IMR-90 (cell line): ENCODE results near the gene HIPK1. TPM values are rescaled to one million over a fixed set of nuclear protein-coding genes. Genes with fewer than 3 reads are reported as not detected.

Experiments
- ATAC-seq: fragments of 200-7000 bp; cut with Tn5 transposase; 2 replicates; pipeline ENCODE4 v1.9.1; 2020; ENCODE audit warnings: low read depth, mild to moderate bottlenecking, moderate library complexity
- BruUV-seq: library from RNA; stranded (reverse); fragments of 400-500 nt; replicated peaks from 2 replicates; lab custom pipeline; 2021; lab: Mats Ljungman, UMichigan
- CTCF ChIA-PET: fragments of 300-600 bp; formaldehyde crosslinking; extraction: SDS; loops from one replicate; lab custom pipeline; 2021; ENCODE audit warnings: antibody characterized with exemption; lab: Yijun Ruan, JAX
- POLR2A ChIA-PET: fragments of 300-600 bp; sonication (Branson Sonifier 250); formaldehyde crosslinking; loops from one replicate; lab custom pipeline; 2022; ENCODE audit warnings: antibody characterized with exemption; ENCODE audit not compliant: unreplicated experiment; lab: Charles Lee
- DNase-seq: peaks from one replicate; pipeline ENCODE4 v3.0.0; 2013
- H2AFZ ChIP-seq: replicated peaks from 2 replicates; pipeline ENCODE3; 2013; ENCODE audit warnings: low read length, mild to moderate bottlenecking; ENCODE audit not compliant: poor library complexity
- H2AK5ac ChIP-seq: 2 replicates; pipeline ENCODE4 v1.6.1; 2013; ENCODE audit warnings: low read depth, low read length, inconsistent platforms
- H2AK9ac ChIP-seq: replicated peaks from 2 replicates; pipeline ENCODE3; 2013; ENCODE audit warnings: mild to moderate bottlenecking, low read depth, low read length, moderate library complexity; ENCODE audit not compliant: poor library complexity
- H2BK120ac ChIP-seq: 2 replicates; pipeline ENCODE4 v1.6.1; 2013; ENCODE audit warnings: low read depth, low read length, inconsistent platforms
- H2BK15ac ChIP-seq: 3 replicates; pipeline ENCODE4 v1.6.1; 2013; ENCODE audit warnings: low read depth, low read length, inconsistent platforms
- H2BK20ac ChIP-seq: 2 replicates; pipeline ENCODE4 v1.6.1; 2013; ENCODE audit warnings: low read depth, mild to moderate bottlenecking, inconsistent platforms, low read length, moderate library complexity
- H2BK5ac ChIP-seq: 2 replicates; pipeline ENCODE4 v1.6.1; 2013; ENCODE audit warnings: mild to moderate bottlenecking, low read depth, low read length, inconsistent platforms; ENCODE audit not compliant: poor library complexity, severe bottlenecking
- H3K14ac ChIP-seq: replicated peaks from 2 replicates; pipeline ENCODE4 v1.6.1; 2013; ENCODE audit warnings: low read depth, low read length, inconsistent platforms
- H3K18ac ChIP-seq: 2 replicates; pipeline ENCODE4 v1.6.1; 2013; ENCODE audit warnings: low read depth, low read length, control low read depth
- H3K23ac ChIP-seq: 2 replicates; pipeline ENCODE4 v1.6.1; 2013; ENCODE audit warnings: low read depth, low read length, inconsistent platforms
- H3K27ac ChIP-seq: 2 replicates; pipeline ENCODE4 v1.5.1; 2013; ENCODE audit warnings: mild to moderate bottlenecking, control low read depth, low read length; ENCODE audit not compliant: insufficient read depth
- H3K27me3 ChIP-seq: 2 replicates; pipeline ENCODE4 v1.6.1; 2013; ENCODE audit warnings: low read length; ENCODE audit not compliant: control insufficient read depth, insufficient read depth
- H3K36me3 ChIP-seq: 2 replicates; pipeline ENCODE4 v1.6.1; 2013; ENCODE audit warnings: low read length, mixed read lengths; ENCODE audit not compliant: control insufficient read depth, insufficient read depth
- H3K4ac ChIP-seq: 2 replicates; pipeline ENCODE4 v1.6.1; 2013; ENCODE audit warnings: low read depth, low read length, inconsistent platforms
- H3K4me1 ChIP-seq: 2 replicates; pipeline ENCODE4 v1.6.1; 2013; ENCODE audit warnings: low read length, mixed read lengths; ENCODE audit not compliant: control insufficient read depth, insufficient read depth
- H3K4me2 ChIP-seq: 2 replicates; pipeline ENCODE4 v1.6.1; 2013; ENCODE audit warnings: low read depth, mild to moderate bottlenecking, control low read depth, low read length, moderate library complexity
- H3K4me3 ChIP-seq: 2 replicates; pipeline ENCODE4 v1.5.1; 2013; ENCODE audit warnings: low read depth, mild to moderate bottlenecking, control low read depth, low read length, moderate library complexity; ENCODE audit not compliant: insufficient read depth
- H3K56ac ChIP-seq: 2 replicates; pipeline ENCODE4 v1.6.1; 2013; ENCODE audit warnings: low read length, inconsistent platforms; ENCODE audit not compliant: insufficient read depth; ENCODE audit errors: extremely low read depth
- H3K79me1 ChIP-seq, 2 experiments: 2 replicates each; pipeline ENCODE4 v1.6.1; 2013; ENCODE audit warnings: low read length in 2 of 2, inconsistent platforms in 1 of 2, low read depth in 1 of 2
- H3K9ac ChIP-seq: 2 replicates; pipeline ENCODE4 v1.6.1; 2013; ENCODE audit warnings: low read depth, low read length, control low read depth
- H3K9me1 ChIP-seq: 2 replicates; pipeline ENCODE4 v1.6.1; 2013; ENCODE audit warnings: low read length, inconsistent platforms; ENCODE audit not compliant: insufficient read depth
- H3K9me3 ChIP-seq: 2 replicates; pipeline ENCODE4 v1.6.1; 2013; ENCODE audit warnings: low read length; ENCODE audit not compliant: control insufficient read depth, insufficient read depth
- H4K20me1 ChIP-seq: 2 replicates; pipeline ENCODE4 v1.6.1; 2013; ENCODE audit warnings: low read length, inconsistent platforms; ENCODE audit not compliant: insufficient read depth
- H4K5ac ChIP-seq: 2 replicates; pipeline ENCODE4 v1.6.1; 2013; ENCODE audit warnings: mild to moderate bottlenecking, low read depth, low read length, control low read depth
- H4K8ac ChIP-seq, 2 experiments: 2 replicates each; pipeline ENCODE4 v1.6.1; 2013; ENCODE audit warnings: low read depth in 2 of 2, low read length in 2 of 2, control low read depth in 1 of 2, inconsistent platforms in 1 of 2
- H4K91ac ChIP-seq: 2 replicates; pipeline ENCODE4 v1.6.1; 2013; ENCODE audit warnings: low read depth, low read length, inconsistent platforms; ENCODE audit not compliant: insufficient read depth
- BHLHE40 ChIP-seq: fragments of 150-350 bp; IDR thresholded peaks from 2 replicates; pipeline ENCODE4 v1.6.1; 2016; ENCODE audit warnings: mild to moderate bottlenecking, low read depth, low read length
- CEBPB ChIP-seq: IDR thresholded peaks from 2 replicates; pipeline ENCODE4 v1.6.1; 2012; ENCODE audit warnings: low read depth, low read length, improper control_type of control experiment
- CHD1 ChIP-seq: IDR thresholded peaks from 2 replicates; pipeline ENCODE4 v1.6.1; 2012; ENCODE audit warnings: low read depth, low read length, improper control_type of control experiment
- CTCF ChIP-seq: conservative IDR thresholded peaks from 2 replicates; pipeline ENCODE4 v1.5.1; 2012; ENCODE audit warnings: mild to moderate bottlenecking, low read depth, low read length, improper control_type of control experiment
- ELK1 ChIP-seq: fragments of 150-350 bp; IDR thresholded peaks from 2 replicates; pipeline ENCODE4 v1.6.1; 2016; ENCODE audit warnings: low read depth, mild to moderate bottlenecking, low read length, moderate library complexity, borderline replicate concordance
- FOS ChIP-seq: fragments of 150-350 bp; IDR thresholded peaks from 2 replicates; pipeline ENCODE4 v1.6.1; 2016; ENCODE audit warnings: low read depth, low read length
- MAFK ChIP-seq: IDR thresholded peaks from 2 replicates; pipeline ENCODE4 v1.6.1; 2012; ENCODE audit warnings: low read depth, low read length, improper control_type of control experiment
- MAZ ChIP-seq: IDR thresholded peaks from 2 replicates; pipeline ENCODE4 v1.6.1; 2012; ENCODE audit warnings: low read depth, mild to moderate bottlenecking, low read length, improper control_type of control experiment, moderate library complexity, borderline replicate concordance
- MXI1 ChIP-seq: IDR thresholded peaks from 2 replicates; pipeline ENCODE4 v1.6.1; 2012; ENCODE audit warnings: low read depth, mild to moderate bottlenecking, low read length, moderate library complexity, borderline replicate concordance
- NFE2L2 ChIP-seq: fragments of 150-350 bp; IDR thresholded peaks from 2 replicates; pipeline ENCODE4 v1.6.1; 2016; ENCODE audit warnings: low read depth, mild to moderate bottlenecking, low read length
- POLR2A ChIP-seq: IDR thresholded peaks from 2 replicates; pipeline ENCODE4 v1.6.1; 2012; ENCODE audit warnings: mild to moderate bottlenecking, low read depth, low read length
- RAD21 ChIP-seq: IDR thresholded peaks from 2 replicates; pipeline ENCODE4 v1.6.1; 2012; ENCODE audit warnings: low read length, improper control_type of control experiment
- RCOR1 ChIP-seq: IDR thresholded peaks from 2 replicates; pipeline ENCODE4 v1.6.1; 2012; ENCODE audit warnings: mild to moderate bottlenecking, low read length, improper control_type of control experiment; ENCODE audit not compliant: insufficient replicate concordance
- RFX5 ChIP-seq: IDR thresholded peaks from 2 replicates; pipeline ENCODE4 v1.8.0; 2012; ENCODE audit warnings: low read depth, mild to moderate bottlenecking, low read length, moderate library complexity
- SMC3 ChIP-seq: fragments of 150-350 bp; IDR thresholded peaks from 2 replicates; pipeline ENCODE4 v1.6.1; 2016; ENCODE audit warnings: low read depth, mild to moderate bottlenecking, antibody characterized with exemption, low read length, moderate library complexity
- USF2 ChIP-seq: fragments of 150-350 bp; IDR thresholded peaks from 2 replicates; pipeline ENCODE4 v1.6.1; 2017; ENCODE audit warnings: mild to moderate bottlenecking, antibody characterized with exemption, low read length, low read depth
- WGBS, 2 experiments: methylation state at CpG; one replicate each; pipeline versions ENCODE4 v1.1.5 to v1.1.7; 2013; ENCODE audit warnings: missing lambda C conversion rate in 2 of 2; ENCODE audit not compliant: insufficient read length in 1 of 2; ENCODE audit errors: extremely low coverage in 2 of 2; 5-methylcytosine and 5-hydroxymethylcytosine counted together
- dilution Hi-C: fragments of 300-500 bp; cut with HindIII; formaldehyde crosslinking; loops from one replicate; pipeline ENCODE4 v1.14.3; 2018; ENCODE audit warnings: low sequenced_read_pairs; ENCODE audit not compliant: unreplicated experiment
- in situ Hi-C: fragments of 300-500 bp; cut with MboI; formaldehyde crosslinking; loops from 3 replicates; pipeline ENCODE4 v1.14.3; 2019; ENCODE audit warnings: low sequenced_read_pairs, inconsistent platforms, mixed read lengths
- intact Hi-C: fragments of 100-400 bp; cut with micrococcal nuclease; formaldehyde crosslinking; loops from 2 replicates; pipeline ENCODE4 v1.10.0; 2022
- polyA plus RNA-seq, 3 experiments: library from polyadenylated mRNA; depleted of rRNA; stranded (reverse); fragments of >200 nt; gene quantifications; 2 replicates each; pipeline ENCODE4 v1.2.3, GENCODE V29; 2012; ENCODE audit warnings: low replicate concordance in 1 of 3
- total RNA-seq: library from RNA; depleted of rRNA; stranded (reverse); fragments of >200 nt; gene quantifications from 2 replicates; pipeline ENCODE4 v1.2.3, GENCODE V29; 2012

Gene HIPK1
- total and polyA plus RNA-seq, 2 of the 4 experiments (the other 2 are of a cell fraction), result 15.3 to 33.9 TPM

- dilution Hi-C loops (no loop called here), intact Hi-C loops (no loop called here), in situ Hi-C loops (no loop called here)
- Histone ChIP-seq H3K9me1 (no peaks in the 10 kb centered on the region), H3K4me1 (peaks cover 2% of the 10 kb centered on the region; the same call in 1 of the 2 replicates), H3K79me1 (no peaks in the 10 kb centered on the region), H4K20me1 (no peaks in the 10 kb centered on the region), H3K36me3 (no peaks in the 10 kb centered on the region), H4K5ac (no peak overlapping the region), H3K27me3 (peaks cover 6% of the 10 kb centered on the region; the same call in 1 of the 2 replicates), H4K8ac (no peak overlapping the region), H2BK20ac (no peak overlapping the region), H2BK15ac (no peak overlapping the region), H2AK9ac (no peak overlapping the region), H3K4me3 (no peak overlapping the region), H3K4me2 (no peak overlapping the region), H2AK5ac (no peak overlapping the region), H3K18ac (no peak overlapping the region), H3K27ac (no peak overlapping the region), H2BK120ac (no peak overlapping the region), H2AFZ (no peak overlapping the region), H3K9ac (no peak overlapping the region), H3K9me3 (no peaks in the 10 kb centered on the region), H3K14ac (no peak overlapping the region), H3K23ac (no peak overlapping the region), H3K4ac (no peak overlapping the region), H3K56ac (no peak overlapping the region), H2BK5ac (no peak overlapping the region), H4K91ac (no peak overlapping the region)
- CTCF ChIA-PET, result no interaction called here
- POLR2A ChIA-PET, result no interaction called here
- no peak for DNase-seq
- BruUV-seq, result no TSS peak
- WGBS, 2 experiments, result no CpG with 5 or more reads among the region's 2 CpGs
- TF ChIP-seq ELK1 (no peak), RFX5 (no peak), RCOR1 (no peak), BHLHE40 (no peak), MAZ (no peak), RAD21 (no peak), USF2 (no peak), CTCF (no peak), MAFK (no peak), FOS (no peak), POLR2A (no peak), NFE2L2 (no peak), SMC3 (no peak), MXI1 (no peak), CEBPB (no peak), CHD1 (no peak)
- ATAC-seq, result no peak
Measured at GRCh38 chr1:114022877-114023276, 93.8 kb downstream of the HIPK1 start.
